GM21717 (cell line): ENCODE measurements around the gene RUNDC1.

ENCODE experiments used
- ATAC-seq: cut with Tn5 transposase; IDR thresholded peaks from one replicate; pipeline ENCODE4 v1.9.1; 2021; ENCODE audit warnings: mild to moderate bottlenecking, moderate library complexity; ENCODE audit not compliant: unreplicated experiment

The RUNDC1 gene

GRCh38 chr17:43016216-43016615 lies 35.9 kb downstream of the RUNDC1 start:
- no peak for ATAC-seq

- ATAC-seq: no peak
Measured at GRCh38 chr17:43018008-43018853, 37.9 kb downstream of the RUNDC1 start.

- ATAC-seq: no peak
Measured at GRCh38 chr17:43018932-43019331, 38.6 kb downstream of the RUNDC1 start.

DNA sequence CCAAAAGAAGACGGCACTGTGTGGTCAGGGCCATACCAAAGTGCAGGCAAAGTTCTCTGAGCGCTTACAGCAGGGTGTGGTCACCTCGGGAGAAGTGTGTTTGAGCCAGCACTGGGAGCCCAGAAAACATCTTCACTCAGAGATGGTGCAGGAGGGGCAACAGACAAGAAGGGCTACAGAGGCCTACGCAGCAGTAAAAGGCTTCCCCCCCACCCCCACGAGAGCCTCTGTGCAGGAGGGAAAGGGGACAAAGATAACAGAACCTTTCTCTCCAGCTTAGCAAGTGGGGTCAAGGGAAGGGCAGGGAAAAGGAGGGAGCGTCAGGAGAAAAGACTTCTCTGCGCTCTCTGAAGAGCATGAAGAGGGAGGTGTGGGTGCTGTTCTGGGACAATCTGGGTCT lies 39.1 kb downstream of the RUNDC1 start:
- ATAC-seq: no peak

GRCh38 chr17:43020030-43020621 lies 39.8 kb downstream of the RUNDC1 start:
- ATAC-seq: no peak

GRCh38 chr17:43020789-43021740 lies 40.7 kb downstream of the RUNDC1 start:
- no peak for ATAC-seq

GRCh38 chr17:43021741-43022512 lies 41.6 kb downstream of the RUNDC1 start, which contains the start of gene VAT1:
Gene VAT1 (minus strand): TSS chr17:43022385. CDS start chr17:43022322, 63 bp downstream.
- ATAC-seq: no peak

DNA sequence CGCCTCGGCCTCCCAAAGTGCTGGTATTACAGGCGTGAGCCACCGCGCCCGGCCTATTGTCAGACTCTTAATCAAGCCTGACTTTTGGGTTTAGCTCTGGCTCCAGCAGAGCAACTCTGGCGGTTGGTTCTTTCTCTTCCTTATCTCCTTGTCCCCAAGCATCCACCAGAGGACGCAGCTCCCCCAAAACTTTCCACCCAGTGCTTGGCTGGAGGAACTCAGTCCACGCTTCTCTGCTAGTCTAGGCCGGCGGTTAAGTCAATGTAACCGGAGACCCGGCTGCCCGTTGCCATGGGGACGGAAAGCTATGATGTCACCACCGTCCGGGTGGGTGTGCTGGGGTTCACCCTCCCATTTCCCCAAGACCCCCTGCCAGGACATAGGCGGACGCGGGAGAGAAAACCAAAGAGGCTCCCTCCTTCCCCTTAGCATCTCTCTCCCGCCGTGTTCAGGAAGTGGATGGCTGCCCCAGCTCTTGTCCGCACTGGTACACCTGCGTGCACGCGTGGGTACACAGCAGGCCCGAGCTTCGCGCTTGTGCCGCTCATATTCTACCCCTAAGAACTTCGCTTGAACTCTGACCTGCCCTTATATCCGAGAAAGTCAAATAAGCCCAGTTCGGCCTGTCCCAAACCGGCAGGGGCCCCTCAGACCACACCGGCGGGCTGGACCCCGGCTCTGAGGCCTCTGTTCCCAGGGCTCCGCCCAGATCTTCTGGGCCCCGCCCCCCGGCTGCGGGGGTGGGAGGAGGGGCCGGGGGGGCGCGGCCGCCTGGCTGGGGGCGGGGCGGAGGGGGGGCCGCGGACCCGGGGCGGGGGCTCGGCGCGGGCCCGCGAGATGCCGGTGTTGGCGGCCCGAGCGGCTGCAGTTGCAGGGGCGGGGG lies 44.3 kb downstream of the RUNDC1 start, which contains the start of gene RND2:
TSS of gene RND2 (plus strand) at position 825 of the 883 bp plus-strand sequence. CDS start 117 bp downstream, outside the sequence.
- no peak for ATAC-seq

DNA sequence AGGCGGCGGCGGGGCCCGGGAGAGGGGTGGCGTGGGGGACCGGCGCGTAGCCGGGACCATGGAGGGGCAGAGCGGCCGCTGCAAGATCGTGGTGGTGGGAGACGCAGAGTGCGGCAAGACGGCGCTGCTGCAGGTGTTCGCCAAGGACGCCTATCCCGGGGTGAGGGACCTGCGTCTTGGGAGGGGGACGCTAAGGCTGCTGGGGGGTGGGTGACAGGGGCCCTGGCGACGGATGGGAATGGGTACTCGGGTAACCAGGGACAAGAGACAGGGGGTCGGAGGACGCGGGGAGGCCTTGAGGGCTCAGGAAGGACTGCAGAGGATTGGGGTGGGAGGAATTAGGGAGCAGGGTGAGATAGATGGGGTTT lies 44.9 kb downstream of the RUNDC1 start:
- no peak for ATAC-seq

GRCh38 chr17:43025766-43026537 lies 45.6 kb downstream of the RUNDC1 start:
- no peak for ATAC-seq

GRCh38 chr17:43026595-43026994 lies 46.2 kb downstream of the RUNDC1 start:
- ATAC-seq: no peak

GRCh38 chr17:43027091-43028032 lies 47.0 kb downstream of the RUNDC1 start:
- no peak for ATAC-seq

DNA sequence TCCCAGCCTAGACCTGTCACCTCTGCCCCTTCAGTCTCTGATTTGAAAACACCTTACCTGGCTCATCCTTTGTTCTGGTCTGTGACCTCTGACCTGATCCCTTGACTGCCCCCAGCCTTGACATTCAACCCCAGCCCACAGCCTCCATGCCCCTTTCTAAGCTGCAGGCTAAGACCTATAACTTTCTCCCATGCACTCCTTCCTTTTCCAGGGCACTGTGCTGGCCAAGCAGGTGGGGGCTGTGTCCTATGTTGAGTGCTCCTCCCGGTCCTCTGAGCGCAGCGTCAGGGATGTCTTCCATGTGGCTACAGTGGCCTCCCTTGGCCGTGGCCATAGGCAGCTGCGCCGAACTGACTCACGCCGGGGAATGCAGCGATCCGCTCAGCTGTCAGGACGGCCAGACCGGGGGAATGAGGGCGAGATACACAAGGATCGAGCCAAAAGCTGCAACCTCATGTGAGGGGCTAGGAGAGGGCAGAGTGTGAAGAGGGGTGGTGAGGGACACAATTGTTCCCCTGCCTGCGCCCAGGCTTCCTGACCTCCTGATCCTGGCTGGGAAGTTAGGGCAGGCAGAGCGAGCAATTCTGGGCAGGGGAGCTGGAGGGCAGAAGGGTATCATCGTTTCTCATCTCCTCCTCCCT lies 48.0 kb downstream of the RUNDC1 start:
- ATAC-seq: no peak

DNA sequence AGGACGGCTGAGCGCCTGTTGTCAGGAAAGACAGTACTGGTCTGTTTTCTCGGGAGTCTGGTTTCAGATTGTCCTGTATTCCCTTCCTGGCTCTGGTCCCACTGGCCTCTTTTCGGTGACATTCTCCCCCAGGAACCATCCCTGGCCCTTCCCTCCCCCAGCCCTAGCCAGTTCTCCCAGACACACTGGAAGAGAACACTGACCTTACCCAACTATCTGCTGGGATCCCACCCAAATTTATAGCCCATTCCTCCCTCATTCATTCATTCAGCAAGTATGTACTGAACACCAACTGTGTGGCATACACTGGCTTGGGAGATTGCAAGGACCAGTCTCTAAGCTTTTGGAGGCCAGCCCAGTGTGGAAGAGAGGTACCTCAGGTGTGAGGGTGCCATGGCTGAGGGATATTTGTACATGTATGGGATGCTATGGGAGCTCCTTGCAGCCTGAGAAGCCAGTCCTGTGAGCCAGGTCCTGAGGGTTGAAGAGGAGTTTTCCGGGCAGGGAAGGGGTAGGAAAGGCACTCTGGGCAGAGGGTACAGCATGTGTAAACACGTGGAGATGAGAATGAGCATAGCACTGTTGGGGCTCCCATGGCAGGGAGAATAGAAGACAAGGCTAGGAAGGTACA lies 49.9 kb downstream of the RUNDC1 start:
- ATAC-seq: no peak

DNA sequence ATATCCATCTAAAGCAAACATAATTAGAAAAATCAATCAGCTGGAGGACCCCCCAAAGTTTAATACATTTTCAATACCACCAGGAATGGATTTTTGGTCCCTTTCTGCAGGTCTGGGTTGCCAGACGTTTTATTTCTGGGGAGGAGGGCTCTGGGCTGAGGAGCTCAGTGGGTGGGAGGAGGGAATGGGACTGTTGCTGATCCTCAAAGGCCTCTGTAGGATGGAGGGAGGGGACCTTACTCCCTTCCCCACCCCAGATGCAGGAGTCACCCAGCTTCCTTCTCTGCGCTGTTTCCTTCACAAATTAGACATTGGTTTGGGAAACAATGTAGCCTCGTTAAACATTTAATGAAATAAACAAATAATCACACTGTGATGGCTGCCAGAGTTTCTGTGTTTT lies 51.3 kb downstream of the RUNDC1 start:
- ATAC-seq: no peak
